Epithelial cell of esophagus (primary cell): ENCODE measurements around the gene CASQ2.
"Not testable (repeated sequence)": the region's sequence is repeated elsewhere in the genome, so short reads cannot be mapped to it uniquely, and the experiment has no call there.

Experiments used
- DNase-seq: peaks from one replicate; pipeline ENCODE4 v3.0.0; 2010; ENCODE audit warnings: low read depth
- H3K4me3 ChIP-seq: 2 replicates; pipeline ENCODE4 v1.5.1; 2011; ENCODE audit warnings: mild to moderate bottlenecking, low read length, control low read depth
- CTCF ChIP-seq: IDR thresholded peaks from 2 replicates; pipeline ENCODE4 v1.5.1; 2011; ENCODE audit warnings: low read depth, mild to moderate bottlenecking, low read length, control low read depth, inconsistent platforms; ENCODE audit not compliant: insufficient read depth; ENCODE audit errors: missing control alignments

CASQ2 gene

GRCh38 chr1:115782571-115783281 is 14.2 kb upstream of the CASQ2 start:
- H3K4me3 ChIP-seq = no peak overlapping the region
- DNase-seq = peak; percentile 98
- TF ChIP-seq CTCF = no peak

DNA sequence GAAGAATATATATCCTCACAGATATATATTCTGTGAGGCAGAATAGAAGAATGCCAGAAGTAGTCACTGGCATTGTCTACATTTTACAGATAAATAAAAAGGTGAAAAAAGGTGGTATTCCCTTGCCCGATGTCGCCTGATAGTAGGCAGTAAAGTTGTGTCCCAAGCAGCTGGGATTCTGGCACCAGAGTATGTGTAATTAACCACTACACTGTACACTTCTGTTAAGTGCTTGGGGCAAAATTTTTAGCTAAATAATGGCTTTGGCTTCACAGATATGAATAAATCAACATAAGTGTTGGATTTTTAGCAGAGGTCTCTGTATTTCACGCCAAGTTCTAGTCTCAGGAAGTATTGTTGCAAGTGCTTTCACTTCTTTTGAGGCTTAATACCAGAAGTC is 13.3 kb upstream of the CASQ2 start:
- no peak overlapping the region for H3K4me3 ChIP-seq
- no peak for DNase-seq
- no peak for TF ChIP-seq CTCF

DNA sequence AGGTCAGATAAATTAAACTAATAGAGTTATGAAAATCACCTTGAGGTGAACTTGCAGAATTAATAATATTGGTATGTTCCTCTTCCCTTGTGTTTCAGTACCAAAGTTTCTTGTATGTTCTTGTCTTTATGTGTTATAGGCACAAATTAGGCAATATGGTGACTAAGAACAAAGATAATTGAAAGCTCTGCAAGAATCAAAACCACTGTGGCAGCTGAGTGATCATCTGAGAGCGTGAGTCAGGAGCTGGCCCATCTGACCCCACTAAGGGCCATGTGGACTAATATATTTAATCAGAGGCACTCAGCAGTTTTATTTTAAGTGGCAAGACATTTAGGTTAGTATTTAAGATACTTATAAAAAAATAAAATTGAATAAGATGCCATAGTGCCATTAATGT is 12.8 kb upstream of the CASQ2 start:
- no peak for TF ChIP-seq CTCF
- no peak overlapping the region for H3K4me3 ChIP-seq
- DNase-seq = peak; percentile 96

DNA sequence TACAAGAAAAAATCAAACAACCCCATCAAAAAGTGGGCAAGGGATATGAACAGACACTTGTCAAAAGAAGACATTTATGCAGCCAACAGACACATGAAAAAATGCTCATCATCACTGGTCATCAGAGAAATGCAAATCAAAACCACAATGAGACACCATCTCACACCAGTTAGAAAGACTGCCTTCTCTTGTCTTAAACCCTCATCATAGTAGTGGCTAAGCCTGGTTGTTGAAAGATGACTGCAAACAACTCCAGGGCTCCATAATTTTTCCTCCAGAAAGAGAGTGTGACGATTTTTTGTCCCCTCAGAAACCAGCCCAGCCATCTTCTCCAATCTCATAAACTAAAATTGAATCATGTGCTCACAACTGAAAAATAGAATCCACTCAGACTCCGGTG is 12.1 kb upstream of the CASQ2 start:
- not testable (repeated sequence) for DNase-seq, H3K4me3 ChIP-seq

- DNase-seq, H3K4me3 ChIP-seq: not testable (repeated sequence)
These were observed 10.6 kb upstream of the CASQ2 start for GRCh38 chr1:115779075-115779474.

DNA sequence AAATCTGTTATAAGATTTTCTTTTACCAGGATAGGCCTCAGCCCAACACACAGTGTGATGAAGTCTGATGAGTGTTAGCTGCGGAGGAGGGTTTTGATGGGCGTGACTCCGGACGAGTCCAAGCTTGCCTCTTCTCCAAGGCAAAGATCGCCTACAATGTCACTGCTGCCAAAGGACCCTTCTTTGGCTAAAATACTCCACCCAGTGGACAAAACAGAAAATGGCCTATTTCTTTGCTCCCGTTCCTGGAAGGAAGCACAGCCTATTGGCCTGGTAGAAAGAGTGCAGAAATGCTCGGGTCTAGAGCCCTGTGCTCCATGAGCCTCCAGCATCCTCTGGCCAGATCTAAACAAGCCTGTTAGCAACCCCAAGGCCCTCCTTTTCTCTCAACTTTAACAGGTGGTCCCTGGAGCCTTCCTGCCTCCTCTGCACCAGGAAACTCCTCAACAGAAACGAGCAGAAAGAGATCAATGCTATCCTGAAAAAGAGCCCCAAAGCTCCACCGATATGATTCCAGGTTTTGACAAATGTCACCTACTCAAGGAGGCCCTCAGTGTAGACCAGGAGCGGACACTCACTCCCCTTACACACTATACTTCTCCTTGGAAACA is 3.4 kb upstream of the CASQ2 start:
- peak; percentile 76 for TF ChIP-seq CTCF
- peak; percentile 99 for DNase-seq
- H3K4me3 ChIP-seq = no peak overlapping the region

GRCh38 chr1:115771094-115771846 is 2.8 kb upstream of the CASQ2 start:
- peak; percentile 85 for DNase-seq
- H3K4me3 ChIP-seq = no peak overlapping the region
- TF ChIP-seq CTCF = no peak
